ENCODE results near the gene NGF. TPM values are rescaled to one million over a fixed set of nuclear protein-coding genes. Genes with fewer than 3 reads are reported as not detected.

NGF gene
- total RNA-seq, 4 donors from 2014 or later = 4.5 TPM; not detected in 3

DNA sequence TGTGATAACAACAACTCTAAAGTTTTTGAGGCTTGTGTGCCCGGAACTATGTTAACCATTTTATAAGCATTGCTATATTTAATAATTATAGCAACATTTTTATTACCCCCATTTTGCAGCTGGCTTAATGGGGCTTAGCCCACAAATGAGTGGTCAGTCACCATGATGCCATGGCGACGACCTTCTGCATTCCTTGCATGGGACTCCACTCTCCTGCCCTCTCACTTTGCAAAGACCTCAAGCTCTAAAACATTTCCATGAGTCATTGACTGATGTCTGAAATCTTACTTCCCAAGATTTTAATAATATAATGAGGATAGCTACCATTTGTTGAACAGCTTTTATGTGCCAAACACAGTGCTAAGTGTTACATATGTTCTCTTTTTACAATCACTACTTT, 15.4 kb downstream of the NGF start:
- in situ Hi-C loops (cut with MboI; ENCODE audit: low pct_ligation_motif_present in 1 of 4, low pct_unique_long_range_greater_than_20kb in 1 of 4, low sequenced_read_pairs in 3 of 4) = no loop called here
- H3K9me3 ChIP-seq = no peaks in the 10 kb centered on the region
- no peaks in the 10 kb centered on the region for H3K27me3 ChIP-seq
- 78 to 89% methylated on average over 3 of the region's 3 CpGs for WGBS, 2 donors (ENCODE audit: low coverage in 1 of 2)
- no peak for TF ChIP-seq EP300 (IDR thresholded peaks at IDR 0.05; ENCODE audit: low read depth)
- no peak for TF ChIP-seq POLR2A (IDR thresholded peaks at IDR 0.05)
- no peak for TF ChIP-seq POLR2AphosphoS5 (IDR thresholded peaks at IDR 0.05)
- no peak for TF ChIP-seq CTCF (IDR thresholded peaks at IDR 0.05)
- no peak for DNase-seq
- no peaks in the 10 kb centered on the region for H3K36me3 ChIP-seq
- H3K4me1 ChIP-seq = peaks cover 0 to 22% (median 4%) of the 10 kb centered on the region in 4 donors
- intact Hi-C loops (cut with DNase I; ENCODE audit: low total_unique reads) = no loop called here
- peak overlapping the region in 3 of 4 donors; percentile 28 to 50 (median 48) for H3K27ac ChIP-seq
- no peak overlapping the region for H3K4me3 ChIP-seq

DNA sequence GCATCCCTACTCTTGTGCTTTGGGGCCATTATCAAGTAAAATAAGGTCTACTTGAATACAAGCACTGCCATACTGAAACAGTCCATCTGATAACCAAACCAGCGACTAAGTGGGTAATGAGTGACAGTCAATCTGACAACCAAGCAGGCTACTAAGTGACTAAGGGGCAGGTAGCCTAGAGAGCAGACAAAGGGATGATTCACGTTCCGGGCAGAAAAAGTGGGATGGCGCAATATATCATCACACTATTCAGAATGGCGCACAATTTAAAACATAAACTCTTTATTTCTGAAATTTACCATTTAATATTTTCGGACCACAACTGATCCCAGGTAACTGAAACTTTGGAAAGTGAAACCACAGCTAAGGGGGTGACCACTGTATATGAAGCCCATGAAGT, 17.7 kb downstream of the NGF start:
- no peak overlapping the region for H3K4me3 ChIP-seq
- no peak for TF ChIP-seq CTCF (IDR thresholded peaks at IDR 0.05)
- TF ChIP-seq POLR2A (IDR thresholded peaks at IDR 0.05) = no peak
- no peak for TF ChIP-seq POLR2AphosphoS5 (IDR thresholded peaks at IDR 0.05)
- no peak for TF ChIP-seq EP300 (IDR thresholded peaks at IDR 0.05; ENCODE audit: low read depth)
- H3K4me1 ChIP-seq = peaks cover 0 to 22% (median 4%) of the 10 kb centered on the region in 4 donors
- no peak for DNase-seq
- H3K9me3 ChIP-seq = no peaks in the 10 kb centered on the region
- in situ Hi-C loops (cut with MboI; ENCODE audit: low pct_ligation_motif_present in 1 of 4, low pct_unique_long_range_greater_than_20kb in 1 of 4, low sequenced_read_pairs in 3 of 4) = no loop called here
- no peaks in the 10 kb centered on the region for H3K27me3 ChIP-seq
- no peak overlapping the region for H3K27ac ChIP-seq
- intact Hi-C loops (cut with DNase I; ENCODE audit: low total_unique reads) = no loop called here
- 92 to 94% methylated on average over 5 to 6 of the region's 6 CpGs for WGBS, 2 donors (ENCODE audit: low coverage in 1 of 2)
- no peaks in the 10 kb centered on the region for H3K36me3 ChIP-seq

GRCh38 chr1:115319706-115320105, 18.3 kb downstream of the NGF start:
- peaks cover 0 to 22% (median 4%) of the 10 kb centered on the region in 4 donors for H3K4me1 ChIP-seq
- H3K27me3 ChIP-seq = no peaks in the 10 kb centered on the region
- no peak for TF ChIP-seq EP300 (IDR thresholded peaks at IDR 0.05; ENCODE audit: low read depth)
- no peak for TF ChIP-seq CTCF (IDR thresholded peaks at IDR 0.05)
- no peak for TF ChIP-seq POLR2AphosphoS5 (IDR thresholded peaks at IDR 0.05)
- no peak for TF ChIP-seq POLR2A (IDR thresholded peaks at IDR 0.05)
- no peaks in the 10 kb centered on the region for H3K9me3 ChIP-seq
- no peak for DNase-seq
- WGBS, 2 donors (ENCODE audit: low coverage in 1 of 2) = 51% methylated on average over 5 of the region's 5 CpGs; no CpG with 5 or more reads in 1 of the 2 donors
- in situ Hi-C loops (cut with MboI; ENCODE audit: low pct_ligation_motif_present in 1 of 4, low pct_unique_long_range_greater_than_20kb in 1 of 4, low sequenced_read_pairs in 3 of 4) = no loop called here
- intact Hi-C loops (cut with DNase I; ENCODE audit: low total_unique reads) = no loop called here
- H3K4me3 ChIP-seq = no peak overlapping the region
- no peaks in the 10 kb centered on the region for H3K36me3 ChIP-seq
- no peak overlapping the region for H3K27ac ChIP-seq

GRCh38 chr1:115317101-115318012, 20.7 kb downstream of the NGF start:
- in situ Hi-C loops (cut with MboI; ENCODE audit: low pct_ligation_motif_present in 1 of 4, low pct_unique_long_range_greater_than_20kb in 1 of 4, low sequenced_read_pairs in 3 of 4) (no loop called here), intact Hi-C loops (cut with DNase I; ENCODE audit: low total_unique reads) (no loop called here)
- H3K9me3 ChIP-seq = no peaks in the 10 kb centered on the region
- no peak overlapping the region for H3K4me3 ChIP-seq
- TF ChIP-seq POLR2AphosphoS5 (IDR thresholded peaks at IDR 0.05) = no peak
- TF ChIP-seq CTCF (IDR thresholded peaks at IDR 0.05) = no peak
- no peak for TF ChIP-seq POLR2A (IDR thresholded peaks at IDR 0.05)
- TF ChIP-seq EP300 (IDR thresholded peaks at IDR 0.05; ENCODE audit: low read depth) = no peak
- H3K27ac ChIP-seq = no peak overlapping the region
- peaks cover 0 to 8% (median 2%) of the 10 kb centered on the region in 4 donors for H3K4me1 ChIP-seq
- no peak for DNase-seq
- no peaks in the 10 kb centered on the region for H3K27me3 ChIP-seq
- 71 to 78% methylated on average over 4 to 11 of the region's 11 CpGs for WGBS, 2 donors (ENCODE audit: low coverage in 1 of 2)
- H3K36me3 ChIP-seq = no peaks in the 10 kb centered on the region

Measured in transverse colon (tissue), 4 donors.